Measurements from ENCODE around the gene IGFL2. TPM values are rescaled to one million over a fixed set of nuclear protein-coding genes. Genes with fewer than 3 reads are reported as not detected.

Gene IGFL2
- total RNA-seq, 1 experiment from 2014 or later = not detected

DNA sequence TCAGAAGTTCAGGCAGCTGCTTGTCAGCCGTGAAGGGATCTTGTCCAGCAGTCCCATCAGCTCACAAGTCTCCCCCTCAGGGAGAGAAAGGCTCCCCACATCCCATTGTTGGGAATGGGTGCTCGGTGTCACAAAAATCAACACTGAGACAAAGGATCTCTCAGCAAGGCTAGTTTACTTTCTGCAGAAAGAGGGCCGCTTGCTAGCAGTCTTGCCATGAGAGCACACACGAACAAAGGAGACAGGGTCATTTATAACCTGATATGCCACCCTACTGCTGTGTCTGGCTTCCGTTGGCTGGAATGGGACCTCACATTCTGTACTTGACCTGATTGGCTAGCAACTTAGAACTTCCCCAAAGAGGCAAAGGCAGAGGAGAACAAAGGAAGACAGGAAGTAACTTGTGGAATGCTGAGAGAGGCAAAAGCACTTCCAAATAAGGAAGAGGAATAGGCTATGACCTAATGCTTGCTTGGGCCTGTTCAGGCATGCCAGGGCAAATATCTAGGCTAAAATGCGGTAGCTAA, 14.9 kb upstream of the IGFL2 start:
- CTCF ChIA-PET = no interaction called here
- no peak overlapping the region; a peak in 1 of 4 replicates for H3K4me3 ChIP-seq (ENCODE audit: low read depth in 2 of 2, low read length in 2 of 2)
- DNase-seq (ENCODE audit: low read depth, low spot score) = peak; percentile 1
- no TSS peak for BruUV-seq (replicated peaks)
- H3K4me1 ChIP-seq (ENCODE audit: control insufficient read depth, insufficient read depth, low read length) = no peaks in the 10 kb centered on the region
- peaks cover 2% of the 10 kb centered on the region; the same call in 1 of the 2 replicates for H3K27me3 ChIP-seq (ENCODE audit: control insufficient read depth, insufficient read depth, low read length)
- intact Hi-C loops (cut with micrococcal nuclease; ENCODE audit: unreplicated experiment) = no loop called here
- no peak overlapping the region for H3K27ac ChIP-seq (ENCODE audit: low read length)
- no peaks in the 10 kb centered on the region for H3K36me3 ChIP-seq (ENCODE audit: control insufficient read depth, insufficient read depth, low read length)
- POLR2A ChIA-PET = no interaction called here
- H3K9me3 ChIP-seq (ENCODE audit: control insufficient read depth, insufficient read depth, low read depth, low read length) = no peaks in the 10 kb centered on the region
- ATAC-seq = no peak
- in situ Hi-C loops (cut with HindIII; ENCODE audit: low pct_unique_long_range_greater_than_20kb, low sequenced_read_pairs) = no loop called here
- no peak for TF ChIP-seq POLR2AphosphoS5 (IDR thresholded peaks at IDR 0.05; ENCODE audit: low read depth, low read length)
- TF ChIP-seq, protein P1, sequence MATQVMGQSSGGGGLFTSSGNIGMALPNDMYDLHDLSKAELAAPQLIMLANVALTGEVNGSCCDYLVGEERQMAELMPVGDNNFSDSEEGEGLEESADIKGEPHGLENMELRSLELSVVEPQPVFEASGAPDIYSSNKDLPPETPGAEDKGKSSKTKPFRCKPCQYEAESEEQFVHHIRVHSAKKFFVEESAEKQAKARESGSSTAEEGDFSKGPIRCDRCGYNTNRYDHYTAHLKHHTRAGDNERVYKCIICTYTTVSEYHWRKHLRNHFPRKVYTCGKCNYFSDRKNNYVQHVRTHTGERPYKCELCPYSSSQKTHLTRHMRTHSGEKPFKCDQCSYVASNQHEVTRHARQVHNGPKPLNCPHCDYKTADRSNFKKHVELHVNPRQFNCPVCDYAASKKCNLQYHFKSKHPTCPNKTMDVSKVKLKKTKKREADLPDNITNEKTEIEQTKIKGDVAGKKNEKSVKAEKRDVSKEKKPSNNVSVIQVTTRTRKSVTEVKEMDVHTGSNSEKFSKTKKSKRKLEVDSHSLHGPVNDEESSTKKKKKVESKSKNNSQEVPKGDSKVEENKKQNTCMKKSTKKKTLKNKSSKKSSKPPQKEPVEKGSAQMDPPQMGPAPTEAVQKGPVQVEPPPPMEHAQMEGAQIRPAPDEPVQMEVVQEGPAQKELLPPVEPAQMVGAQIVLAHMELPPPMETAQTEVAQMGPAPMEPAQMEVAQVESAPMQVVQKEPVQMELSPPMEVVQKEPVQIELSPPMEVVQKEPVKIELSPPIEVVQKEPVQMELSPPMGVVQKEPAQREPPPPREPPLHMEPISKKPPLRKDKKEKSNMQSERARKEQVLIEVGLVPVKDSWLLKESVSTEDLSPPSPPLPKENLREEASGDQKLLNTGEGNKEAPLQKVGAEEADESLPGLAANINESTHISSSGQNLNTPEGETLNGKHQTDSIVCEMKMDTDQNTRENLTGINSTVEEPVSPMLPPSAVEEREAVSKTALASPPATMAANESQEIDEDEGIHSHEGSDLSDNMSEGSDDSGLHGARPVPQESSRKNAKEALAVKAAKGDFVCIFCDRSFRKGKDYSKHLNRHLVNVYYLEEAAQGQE (IDR thresholded peaks at IDR 0.05; ENCODE audit: insufficient read depth in 1 of 2, low read depth in 2 of 2, low read length in 1 of 2) = no peak
- TF ChIP-seq SIN3A (IDR thresholded peaks at IDR 0.05; ENCODE audit: borderline replicate concordance, insufficient read depth, low read depth, low read length) = no peak
- TF ChIP-seq TCF7L2 (IDR thresholded peaks at IDR 0.05; ENCODE audit: low read depth, low read length) = no peak
- TF ChIP-seq, protein P2, sequence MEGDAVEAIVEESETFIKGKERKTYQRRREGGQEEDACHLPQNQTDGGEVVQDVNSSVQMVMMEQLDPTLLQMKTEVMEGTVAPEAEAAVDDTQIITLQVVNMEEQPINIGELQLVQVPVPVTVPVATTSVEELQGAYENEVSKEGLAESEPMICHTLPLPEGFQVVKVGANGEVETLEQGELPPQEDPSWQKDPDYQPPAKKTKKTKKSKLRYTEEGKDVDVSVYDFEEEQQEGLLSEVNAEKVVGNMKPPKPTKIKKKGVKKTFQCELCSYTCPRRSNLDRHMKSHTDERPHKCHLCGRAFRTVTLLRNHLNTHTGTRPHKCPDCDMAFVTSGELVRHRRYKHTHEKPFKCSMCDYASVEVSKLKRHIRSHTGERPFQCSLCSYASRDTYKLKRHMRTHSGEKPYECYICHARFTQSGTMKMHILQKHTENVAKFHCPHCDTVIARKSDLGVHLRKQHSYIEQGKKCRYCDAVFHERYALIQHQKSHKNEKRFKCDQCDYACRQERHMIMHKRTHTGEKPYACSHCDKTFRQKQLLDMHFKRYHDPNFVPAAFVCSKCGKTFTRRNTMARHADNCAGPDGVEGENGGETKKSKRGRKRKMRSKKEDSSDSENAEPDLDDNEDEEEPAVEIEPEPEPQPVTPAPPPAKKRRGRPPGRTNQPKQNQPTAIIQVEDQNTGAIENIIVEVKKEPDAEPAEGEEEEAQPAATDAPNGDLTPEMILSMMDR (IDR thresholded peaks at IDR 0.05) = no peak

DNA sequence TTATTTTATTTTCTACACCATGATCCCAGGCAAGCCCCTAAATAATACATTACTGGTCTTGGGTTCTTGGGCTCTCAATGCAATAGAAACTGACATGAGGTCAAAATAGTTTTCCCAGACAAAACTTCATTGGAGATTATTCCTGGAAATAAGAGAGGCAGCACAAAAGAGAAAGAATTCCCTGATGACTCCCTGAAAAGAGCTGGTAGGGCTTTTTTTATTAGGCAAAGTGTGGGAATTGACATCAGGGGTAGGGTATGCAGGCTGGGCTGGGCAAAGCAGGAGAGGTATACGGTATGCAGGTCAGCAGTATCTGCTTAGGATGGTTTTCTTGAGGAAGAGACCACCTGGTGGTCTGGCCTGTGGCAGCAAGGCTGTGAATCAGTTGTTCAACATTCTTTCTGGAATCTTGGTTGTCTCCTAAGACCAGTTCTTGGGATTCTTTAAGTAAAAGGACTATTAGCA, 14.2 kb upstream of the IGFL2 start:
- H3K36me3 ChIP-seq (ENCODE audit: control insufficient read depth, insufficient read depth, low read length) = no peaks in the 10 kb centered on the region
- no peaks in the 10 kb centered on the region for H3K9me3 ChIP-seq (ENCODE audit: control insufficient read depth, insufficient read depth, low read depth, low read length)
- H3K4me3 ChIP-seq (ENCODE audit: low read depth in 2 of 2, low read length in 2 of 2) = no peak overlapping the region
- peaks cover 2% of the 10 kb centered on the region; the same call in 1 of the 2 replicates for H3K27me3 ChIP-seq (ENCODE audit: control insufficient read depth, insufficient read depth, low read length)
- H3K4me1 ChIP-seq (ENCODE audit: control insufficient read depth, insufficient read depth, low read length) = no peaks in the 10 kb centered on the region
- in situ Hi-C loops (cut with HindIII; ENCODE audit: low pct_unique_long_range_greater_than_20kb, low sequenced_read_pairs) = no loop called here
- ChIA-PET CTCF (no interaction called here), POLR2A (no interaction called here)
- intact Hi-C loops (cut with micrococcal nuclease; ENCODE audit: unreplicated experiment) = no loop called here
- TF ChIP-seq POLR2AphosphoS5 (IDR thresholded peaks at IDR 0.05; ENCODE audit: low read depth, low read length) = no peak
- no peak for ATAC-seq
- no peak for DNase-seq (ENCODE audit: low read depth, low spot score)
- no peak overlapping the region for H3K27ac ChIP-seq (ENCODE audit: low read length)
- BruUV-seq (replicated peaks) = no TSS peak

DNA sequence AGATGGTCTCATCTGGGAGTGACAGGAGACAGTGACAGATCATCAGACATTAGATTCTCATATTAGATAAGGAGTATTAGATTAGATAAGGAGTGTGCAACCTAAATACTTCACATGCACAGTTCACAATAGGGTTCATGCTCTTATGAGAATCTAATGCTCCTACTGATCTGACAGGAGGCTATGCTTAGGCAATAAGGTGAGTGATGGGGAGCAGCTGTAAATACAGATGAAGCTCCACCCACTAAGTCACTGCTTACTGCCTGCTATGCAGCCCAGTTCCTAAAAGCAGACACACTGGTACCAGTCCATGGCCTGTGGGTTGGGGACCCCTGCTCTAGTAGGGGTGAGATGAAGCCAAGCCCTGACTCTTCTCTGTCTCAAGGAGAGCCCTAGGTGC, 13.5 kb upstream of the IGFL2 start:
- Histone ChIP-seq H3K27ac (ENCODE audit: low read length) (no peak overlapping the region), H3K27me3 (ENCODE audit: control insufficient read depth, insufficient read depth, low read length) (peaks cover 2% of the 10 kb centered on the region; the same call in 1 of the 2 replicates), H3K36me3 (ENCODE audit: control insufficient read depth, insufficient read depth, low read length) (no peaks in the 10 kb centered on the region), H3K4me3 (ENCODE audit: low read depth in 2 of 2, low read length in 2 of 2) (no peak overlapping the region), H3K4me1 (ENCODE audit: control insufficient read depth, insufficient read depth, low read length) (no peaks in the 10 kb centered on the region), H3K9me3 (ENCODE audit: control insufficient read depth, insufficient read depth, low read depth, low read length) (no peaks in the 10 kb centered on the region)
- intact Hi-C loops (cut with micrococcal nuclease; ENCODE audit: unreplicated experiment) = no loop called here
- TF ChIP-seq TCF7L2 (IDR thresholded peaks at IDR 0.05; ENCODE audit: low read depth, low read length) = no peak
- TF ChIP-seq, protein P1 (IDR thresholded peaks at IDR 0.05; ENCODE audit: insufficient read depth in 1 of 2, low read depth in 2 of 2, low read length in 1 of 2) = no peak
- TF ChIP-seq, protein P2 (IDR thresholded peaks at IDR 0.05) = no peak
- TF ChIP-seq SIN3A (IDR thresholded peaks at IDR 0.05; ENCODE audit: borderline replicate concordance, insufficient read depth, low read depth, low read length) = no peak
- TF ChIP-seq POLR2AphosphoS5 (IDR thresholded peaks at IDR 0.05; ENCODE audit: low read depth, low read length) = no peak
- ATAC-seq (no peak), DNase-seq (ENCODE audit: low read depth, low spot score) (no peak)
- BruUV-seq (replicated peaks) = no TSS peak
- in situ Hi-C loops (cut with HindIII; ENCODE audit: low pct_unique_long_range_greater_than_20kb, low sequenced_read_pairs) = no loop called here
- CTCF ChIA-PET = no interaction called here
- POLR2A ChIA-PET = no interaction called here

Measured in Panc1 (cell line).